Fibroblast of the aortic adventitia (primary cell): Measurements from ENCODE around the gene SELENOV. TPM values are rescaled to one million over a fixed set of nuclear protein-coding genes. Genes with fewer than 3 reads are reported as not detected.

Experiments
- DNase-seq: peaks from one replicate; pipeline ENCODE4 v3.0.0-alpha.2; 2010; ENCODE audit warnings: low read depth
- H3K4me3 ChIP-seq: 2 replicates; pipeline ENCODE4 v1.5.1; 2011; ENCODE audit warnings: low read depth, mild to moderate bottlenecking, control low read depth, low read length, moderate library complexity
- total RNA-seq: library from RNA; depleted of rRNA; stranded (reverse); fragments of >200 nt; gene quantifications from 2 replicates; pipeline ENCODE4 v1.2.3, GENCODE V29; 2012; ENCODE audit warnings: low replicate concordance
- TF ChIP-seq, protein P1 (sequence below): IDR thresholded peaks from 2 replicates; pipeline ENCODE4 v1.5.1; 2011; ENCODE audit warnings: mild to moderate bottlenecking, low read length, control low read depth, inconsistent platforms; ENCODE audit not compliant: insufficient read depth

The SELENOV gene
- total RNA-seq, 1 donor: not detected

DNA sequence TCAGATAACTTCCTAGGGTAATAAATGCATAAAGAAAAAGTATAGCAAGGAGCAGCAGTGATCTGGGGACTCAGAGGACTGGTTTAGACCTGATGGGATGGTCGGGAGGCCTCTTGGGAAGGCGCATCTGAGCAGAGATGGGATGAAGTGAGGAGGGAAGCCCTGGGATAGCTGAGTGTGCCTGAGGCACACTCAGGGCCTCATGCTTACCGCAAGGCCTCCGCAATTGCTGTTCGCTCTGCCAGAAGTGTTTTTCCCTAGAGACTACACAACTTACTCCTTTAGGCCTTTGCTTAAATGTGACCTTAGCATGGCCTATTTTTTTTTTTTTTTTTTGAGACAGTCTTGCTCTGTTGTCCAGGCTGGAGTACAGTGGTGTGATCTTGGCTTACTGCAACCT, 20.3 kb upstream of the SELENOV start:
- H3K4me3 ChIP-seq: no peak overlapping the region
- DNase-seq: no peak
- TF ChIP-seq, protein P1, sequence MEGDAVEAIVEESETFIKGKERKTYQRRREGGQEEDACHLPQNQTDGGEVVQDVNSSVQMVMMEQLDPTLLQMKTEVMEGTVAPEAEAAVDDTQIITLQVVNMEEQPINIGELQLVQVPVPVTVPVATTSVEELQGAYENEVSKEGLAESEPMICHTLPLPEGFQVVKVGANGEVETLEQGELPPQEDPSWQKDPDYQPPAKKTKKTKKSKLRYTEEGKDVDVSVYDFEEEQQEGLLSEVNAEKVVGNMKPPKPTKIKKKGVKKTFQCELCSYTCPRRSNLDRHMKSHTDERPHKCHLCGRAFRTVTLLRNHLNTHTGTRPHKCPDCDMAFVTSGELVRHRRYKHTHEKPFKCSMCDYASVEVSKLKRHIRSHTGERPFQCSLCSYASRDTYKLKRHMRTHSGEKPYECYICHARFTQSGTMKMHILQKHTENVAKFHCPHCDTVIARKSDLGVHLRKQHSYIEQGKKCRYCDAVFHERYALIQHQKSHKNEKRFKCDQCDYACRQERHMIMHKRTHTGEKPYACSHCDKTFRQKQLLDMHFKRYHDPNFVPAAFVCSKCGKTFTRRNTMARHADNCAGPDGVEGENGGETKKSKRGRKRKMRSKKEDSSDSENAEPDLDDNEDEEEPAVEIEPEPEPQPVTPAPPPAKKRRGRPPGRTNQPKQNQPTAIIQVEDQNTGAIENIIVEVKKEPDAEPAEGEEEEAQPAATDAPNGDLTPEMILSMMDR: no peak

DNA sequence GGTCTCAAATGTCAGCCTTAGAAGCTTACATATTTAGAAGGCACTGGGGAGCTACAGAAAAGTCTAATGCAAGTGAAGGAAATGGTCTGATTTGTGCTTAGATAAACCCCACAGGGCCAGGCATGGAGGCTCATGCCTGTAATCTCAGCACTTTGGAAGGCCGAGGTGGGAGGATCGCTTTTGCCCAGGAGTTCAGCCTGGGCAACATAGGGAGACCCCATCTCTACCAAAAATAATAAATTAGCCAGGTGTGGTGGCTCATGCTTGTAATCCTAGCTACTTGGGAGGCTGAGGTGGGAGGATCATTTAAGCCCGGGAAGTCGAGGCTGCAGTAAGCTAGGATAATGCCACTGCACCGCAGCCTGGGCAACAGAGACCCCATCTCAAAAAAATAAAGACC, 18.9 kb upstream of the SELENOV start:
- no peak overlapping the region for H3K4me3 ChIP-seq
- TF ChIP-seq, protein P1: no peak
- DNase-seq: no peak

DNA sequence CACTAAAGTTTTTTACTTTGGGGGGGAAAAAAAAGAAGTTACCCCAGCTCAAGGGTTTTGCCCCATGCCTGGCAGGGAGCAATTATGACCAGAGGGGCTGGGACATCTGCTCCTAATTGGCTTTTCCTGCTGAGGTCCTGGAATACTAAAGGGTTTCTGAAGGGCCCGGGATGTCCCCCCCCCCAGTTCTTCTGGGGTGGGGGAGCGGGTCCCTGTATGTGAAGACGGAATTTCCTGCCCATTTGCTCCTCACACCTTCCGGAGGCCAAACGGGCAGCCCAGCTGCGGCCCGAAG, 17.3 kb upstream of the SELENOV start:
- TF ChIP-seq, protein P1: no peak
- DNase-seq: no peak
- no peak overlapping the region for H3K4me3 ChIP-seq

DNA sequence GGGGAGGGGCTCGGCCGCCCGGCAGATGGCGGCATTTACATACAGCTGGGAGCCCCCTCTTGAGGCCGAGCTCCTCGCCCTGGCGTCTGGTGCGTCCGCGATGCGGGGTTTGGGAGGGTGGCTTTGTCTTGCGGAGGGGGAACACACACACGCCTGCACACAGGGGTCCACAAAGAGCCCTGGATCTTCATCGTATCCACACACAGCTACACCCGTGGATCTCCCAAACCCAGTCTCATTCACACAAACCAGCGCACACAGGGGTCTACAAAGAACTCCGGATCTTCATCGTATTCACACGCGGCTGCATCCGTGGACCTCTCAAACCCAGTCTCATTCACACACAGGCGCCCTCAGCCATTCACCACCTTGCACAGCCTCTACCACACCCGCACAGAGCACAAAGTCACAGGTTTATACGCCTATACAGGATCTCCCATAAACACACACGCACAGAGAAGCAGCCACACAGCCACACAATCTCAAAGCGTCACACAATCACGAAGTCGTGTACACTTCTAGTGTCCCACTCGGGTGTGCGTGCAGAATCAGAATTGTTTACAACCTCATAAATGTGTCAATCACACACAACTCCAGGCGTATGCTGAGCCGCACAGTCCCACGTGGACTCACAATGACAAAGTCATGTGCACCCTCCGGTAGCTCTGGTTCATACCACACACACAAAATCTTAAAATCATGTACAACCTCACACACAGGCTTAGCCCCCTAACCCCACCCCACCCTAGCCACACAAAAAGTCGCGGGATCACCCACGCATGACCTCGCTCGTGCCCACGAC, 16.7 kb upstream of the SELENOV start:
- peak; percentile 20 for DNase-seq
- peak overlapping the region; percentile 31 for H3K4me3 ChIP-seq
- TF ChIP-seq, protein P1: peak; percentile 40

DNA sequence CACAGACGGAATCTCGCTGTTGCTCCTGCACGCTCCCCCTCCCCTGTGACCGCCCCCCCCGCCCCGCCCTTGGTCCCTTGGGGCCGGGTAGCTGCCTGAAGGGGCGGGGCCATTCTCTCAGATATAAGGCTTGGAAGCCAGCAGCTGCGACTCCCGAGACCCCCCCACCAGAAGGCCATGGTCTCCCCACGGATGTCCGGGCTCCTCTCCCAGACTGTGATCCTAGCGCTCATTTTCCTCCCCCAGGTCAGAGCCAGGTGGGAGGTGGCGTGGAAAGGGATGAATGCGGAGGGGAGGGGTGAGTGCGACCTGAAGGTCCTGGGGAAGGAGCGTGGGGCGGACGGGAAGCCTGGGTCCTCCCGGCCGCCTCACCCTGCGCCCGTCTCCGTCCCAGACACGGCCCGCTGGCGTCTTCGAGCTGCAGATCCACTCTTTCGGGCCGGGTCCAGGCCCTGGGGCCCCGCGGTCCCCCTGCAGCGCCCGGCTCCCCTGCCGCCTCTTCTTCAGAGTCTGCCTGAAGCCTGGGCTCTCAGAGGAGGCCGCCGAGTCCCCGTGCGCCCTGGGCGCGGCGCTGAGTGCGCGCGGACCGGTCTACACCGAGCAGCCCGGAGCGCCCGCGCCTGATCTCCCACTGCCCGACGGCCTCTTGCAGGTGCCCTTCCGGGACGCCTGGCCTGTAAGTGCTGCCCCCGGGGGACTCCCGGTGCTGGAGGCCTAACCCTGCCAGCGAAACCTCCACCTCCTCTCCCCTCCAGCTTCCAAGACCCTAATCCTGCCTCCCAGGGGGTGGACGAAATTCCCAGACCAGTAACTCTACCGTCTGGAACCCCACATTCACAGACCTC, 15.9 kb upstream of the SELENOV start, which contains the start of gene DLL3:
TSS of gene DLL3 (plus strand) at position 150 of the 845 bp plus-strand sequence. CDS start at position 178, 28 bp downstream.
- no peak for DNase-seq
- TF ChIP-seq, protein P1: no peak
- peak within 1 kb of the TSS; percentile 31 for H3K4me3 ChIP-seq

DNA sequence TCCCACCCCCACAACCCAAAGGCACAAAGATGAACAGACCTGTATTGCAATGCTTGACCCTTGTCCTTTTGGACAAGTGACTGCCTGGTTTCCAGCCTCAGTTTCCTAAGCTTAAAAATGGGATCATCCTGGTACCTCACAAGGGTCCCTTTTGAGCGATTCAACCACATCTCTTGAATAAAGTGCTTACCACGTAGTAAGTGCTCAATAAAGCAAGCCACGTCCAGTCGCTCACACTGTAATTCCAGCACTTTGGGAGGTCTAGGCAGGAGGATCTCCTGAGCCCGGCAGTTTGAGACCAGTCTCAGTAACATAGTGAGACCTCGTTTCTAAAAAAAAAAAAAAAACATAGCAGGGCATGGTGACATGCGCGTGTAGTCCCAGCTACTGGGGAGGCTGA, 15.0 kb upstream of the SELENOV start:
- DNase-seq: no peak
- TF ChIP-seq, protein P1: no peak
- H3K4me3 ChIP-seq: no peak overlapping the region
